Endodermal cell (in vitro differentiated cells): ENCODE measurements around the gene ZNF678. TPM values are rescaled to one million over a fixed set of nuclear protein-coding genes. Genes with fewer than 3 reads are reported as not detected.
A peak's percentile ranks its signal among the peaks of the same experiment; 100 is the strongest.

Experiments used
- DNase-seq: peaks from one replicate; pipeline ENCODE4 v3.0.0-alpha.2; 2017
- H3K27ac ChIP-seq: 2 replicates; pipeline ENCODE4 v1.5.1; 2013; ENCODE audit warnings: mild to moderate bottlenecking, low read depth, low read length, moderate library complexity
- H3K27me3 ChIP-seq: 2 replicates; pipeline ENCODE4 v1.6.1; 2013; ENCODE audit warnings: mild to moderate bottlenecking, low read length, moderate library complexity; ENCODE audit not compliant: insufficient read depth, control insufficient read depth, poor library complexity, severe bottlenecking
- H3K36me3 ChIP-seq: 2 replicates; pipeline ENCODE4 v1.7.0; 2013; ENCODE audit warnings: mild to moderate bottlenecking, low read length, moderate library complexity; ENCODE audit not compliant: control insufficient read depth, insufficient read depth
- H3K4me1 ChIP-seq: one replicate; pipeline ENCODE4 v1.7.0; 2013; ENCODE audit warnings: low read length; ENCODE audit not compliant: control insufficient read depth, insufficient read depth
- H3K4me3 ChIP-seq: 2 replicates; pipeline ENCODE4 v1.5.1; 2013; ENCODE audit warnings: mild to moderate bottlenecking, low read length, moderate library complexity
- H3K9ac ChIP-seq: 2 replicates; pipeline ENCODE4 v1.6.1; 2013; ENCODE audit warnings: mild to moderate bottlenecking, low read length, moderate library complexity; ENCODE audit not compliant: poor library complexity, severe bottlenecking; ENCODE audit errors: extremely low read depth
- H3K9me3 ChIP-seq: 2 replicates; pipeline ENCODE4 v1.6.1; 2013; ENCODE audit warnings: mild to moderate bottlenecking, low read length, moderate library complexity; ENCODE audit not compliant: control insufficient read depth
- H3K27ac Mint-ChIP-seq: 2 replicates; pipeline ENCODE4 v1.8.0; 2020; ENCODE audit warnings: mixed read lengths
- H3K27me3 Mint-ChIP-seq: 2 replicates; pipeline ENCODE4 v1.8.0; 2021; ENCODE audit warnings: mild to moderate bottlenecking, mixed read lengths; ENCODE audit not compliant: insufficient read depth
- H3K36me3 Mint-ChIP-seq: 2 replicates; pipeline ENCODE4 v1.8.0; 2020; ENCODE audit warnings: low read depth, mixed read lengths
- H3K4me1 Mint-ChIP-seq: 2 replicates; pipeline ENCODE4 v1.8.0; 2020; ENCODE audit warnings: mixed read lengths
- H3K4me3 Mint-ChIP-seq: 2 replicates; pipeline ENCODE4 v1.8.0; 2020; ENCODE audit warnings: mild to moderate bottlenecking, moderate library complexity, mixed read lengths
- H3K9me3 Mint-ChIP-seq: 2 replicates; pipeline ENCODE4 v1.8.0; 2020; ENCODE audit warnings: mild to moderate bottlenecking, mixed read lengths
- WGBS, 2 experiments: methylation state at CpG; one replicate each; pipeline versions ENCODE4 v1.1.5 to v1.1.7; 2013; ENCODE audit warnings: missing lambda C conversion rate in 2 of 2, mixed read lengths in 1 of 2; ENCODE audit not compliant: insufficient coverage in 1 of 2, insufficient read length in 1 of 2; 5-methylcytosine and 5-hydroxymethylcytosine counted together
- total RNA-seq, 2 donors: library from RNA; stranded (reverse); fragmentation: NEBNext Ultra II Directional in 1 of 2; extraction: Animal tissue kit (Norgen Biotek cat#: 25700) in 1 of 2; gene quantifications; 2 replicates in 1 of 2; 3 replicates in 1 of 2; pipeline ENCODE4 v1.2.1, GENCODE V29; 2021
- TF ChIP-seq, protein P1 (sequence below): fragments of 200-600 bp; sonication (generic); conservative IDR thresholded peaks from 2 replicates; pipeline ENCODE4 v1.5.0; 2021; ENCODE audit warnings: antibody characterized with exemption, mild to moderate bottlenecking

The ZNF678 gene
- total RNA-seq, 2 donors from 2014 or later = 23.1 to 24.3 TPM

DNA sequence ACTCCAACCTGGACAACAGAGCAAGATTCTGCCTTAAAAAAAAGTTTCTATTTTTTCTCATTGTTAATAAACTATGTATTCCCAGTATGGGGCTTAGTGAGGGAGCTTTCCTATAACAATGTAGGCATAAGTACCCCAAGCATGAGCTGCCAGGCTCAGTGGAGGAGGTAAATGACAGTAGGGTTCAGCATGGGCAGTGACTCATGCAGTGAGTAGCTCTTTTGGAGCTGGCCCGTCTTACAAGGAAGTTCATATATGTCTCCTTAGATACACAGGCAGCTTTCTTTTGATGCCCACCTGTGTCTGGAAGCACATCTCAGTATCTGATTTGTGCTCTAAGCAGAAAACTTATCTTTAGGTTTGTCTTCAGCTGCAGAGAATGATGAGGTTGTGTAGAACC lies 57.9 kb downstream of the ZNF678 start:
- no peak overlapping the region for H3K4me3 Mint-ChIP-seq
- H3K9me3 Mint-ChIP-seq = peaks cover 73% of the 10 kb centered on the region
- H3K27me3 Mint-ChIP-seq = no peaks in the 10 kb centered on the region
- 100% methylated on average over 1 of the region's 1 CpG for WGBS, 2 experiments
- Histone ChIP-seq H3K27me3 (no peaks in the 10 kb centered on the region), H3K9ac (no peak overlapping the region), H3K27ac (no peak overlapping the region), H3K4me1 (no peaks in the 10 kb centered on the region), H3K36me3 (peaks cover 18% of the 10 kb centered on the region), H3K9me3 (peaks cover 89% of the 10 kb centered on the region), H3K4me3 (no peak overlapping the region)
- H3K36me3 Mint-ChIP-seq = peaks cover 75% of the 10 kb centered on the region
- TF ChIP-seq, protein P1, sequence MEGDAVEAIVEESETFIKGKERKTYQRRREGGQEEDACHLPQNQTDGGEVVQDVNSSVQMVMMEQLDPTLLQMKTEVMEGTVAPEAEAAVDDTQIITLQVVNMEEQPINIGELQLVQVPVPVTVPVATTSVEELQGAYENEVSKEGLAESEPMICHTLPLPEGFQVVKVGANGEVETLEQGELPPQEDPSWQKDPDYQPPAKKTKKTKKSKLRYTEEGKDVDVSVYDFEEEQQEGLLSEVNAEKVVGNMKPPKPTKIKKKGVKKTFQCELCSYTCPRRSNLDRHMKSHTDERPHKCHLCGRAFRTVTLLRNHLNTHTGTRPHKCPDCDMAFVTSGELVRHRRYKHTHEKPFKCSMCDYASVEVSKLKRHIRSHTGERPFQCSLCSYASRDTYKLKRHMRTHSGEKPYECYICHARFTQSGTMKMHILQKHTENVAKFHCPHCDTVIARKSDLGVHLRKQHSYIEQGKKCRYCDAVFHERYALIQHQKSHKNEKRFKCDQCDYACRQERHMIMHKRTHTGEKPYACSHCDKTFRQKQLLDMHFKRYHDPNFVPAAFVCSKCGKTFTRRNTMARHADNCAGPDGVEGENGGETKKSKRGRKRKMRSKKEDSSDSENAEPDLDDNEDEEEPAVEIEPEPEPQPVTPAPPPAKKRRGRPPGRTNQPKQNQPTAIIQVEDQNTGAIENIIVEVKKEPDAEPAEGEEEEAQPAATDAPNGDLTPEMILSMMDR = no peak
- no peaks in the 10 kb centered on the region for H3K4me1 Mint-ChIP-seq
- DNase-seq = peak; percentile 12
- no peak overlapping the region for H3K27ac Mint-ChIP-seq

DNA sequence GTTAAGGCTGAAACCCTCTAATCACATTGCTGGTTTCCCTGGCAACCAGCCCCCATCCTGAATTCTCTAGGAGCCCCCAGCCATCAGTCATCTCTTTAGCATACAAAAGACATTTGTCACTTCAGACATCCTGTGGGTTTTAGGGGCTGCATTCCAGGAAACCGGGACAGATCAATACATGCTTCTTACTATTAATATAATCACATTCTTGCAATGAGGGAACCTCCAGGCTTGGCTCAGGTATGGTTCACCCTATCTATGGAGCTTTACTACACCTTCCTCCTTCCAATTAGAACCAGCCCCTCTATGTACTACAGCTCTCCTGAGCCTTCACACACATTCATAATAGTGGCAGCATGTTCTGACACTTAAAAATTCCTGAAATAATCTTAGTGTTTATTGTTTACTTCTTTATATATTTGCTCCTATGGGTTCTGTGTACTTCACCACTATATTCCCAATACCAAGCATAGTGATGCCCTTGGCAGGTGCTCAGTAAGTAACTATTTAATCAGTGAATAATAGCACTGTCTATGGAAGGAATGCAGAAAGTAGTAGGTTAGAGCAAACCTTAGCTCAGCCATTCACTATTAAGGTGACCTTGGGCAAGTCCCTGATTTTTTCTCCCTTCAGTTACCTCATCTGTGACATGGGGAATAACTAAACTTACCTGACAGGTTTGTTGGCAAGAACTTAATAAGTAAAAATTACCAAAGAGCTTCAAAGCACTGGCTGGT lies 59.6 kb downstream of the ZNF678 start:
- Mint-ChIP-seq H3K4me1 (no peaks in the 10 kb centered on the region), H3K27ac (no peak overlapping the region), H3K9me3 (peaks cover 69% of the 10 kb centered on the region), H3K36me3 (peaks cover 66% of the 10 kb centered on the region), H3K4me3 (no peak overlapping the region), H3K27me3 (no peaks in the 10 kb centered on the region)
- Histone ChIP-seq H3K4me1 (no peaks in the 10 kb centered on the region), H3K9me3 (peaks cover 81% of the 10 kb centered on the region), H3K4me3 (no peak overlapping the region), H3K27ac (no peak overlapping the region), H3K27me3 (no peaks in the 10 kb centered on the region), H3K9ac (no peak overlapping the region), H3K36me3 (peaks cover 14% of the 10 kb centered on the region)
- 84% methylated on average over 1 of the region's 1 CpG; no CpG with 5 or more reads in 1 of the 2 experiments for WGBS, 2 experiments
- TF ChIP-seq, protein P1 = no peak
- DNase-seq = peak; percentile 10

DNA sequence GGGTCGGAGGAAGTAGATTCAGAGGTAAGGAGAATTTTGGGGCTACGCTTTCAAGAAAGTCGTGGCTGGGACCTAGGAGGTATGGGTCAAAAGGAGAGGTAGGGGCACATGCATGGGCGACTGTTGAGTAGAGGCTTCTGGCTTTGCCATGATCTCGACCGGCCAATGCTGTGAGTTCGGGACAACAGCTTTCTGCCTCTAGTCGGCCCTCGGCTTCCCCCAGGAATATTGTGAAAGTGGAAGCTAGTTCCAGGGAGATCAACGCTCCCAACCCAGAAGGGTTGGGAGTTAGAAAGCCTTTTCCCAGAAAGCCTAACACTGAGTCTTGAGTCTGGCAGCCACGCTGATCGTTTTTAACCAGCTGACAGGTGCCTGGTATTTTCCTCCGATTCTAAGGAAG lies 69.0 kb downstream of the ZNF678 start:
- TF ChIP-seq, protein P1 = no peak
- H3K36me3 Mint-ChIP-seq = peaks cover 53% of the 10 kb centered on the region
- H3K9me3 Mint-ChIP-seq = peaks cover 29% of the 10 kb centered on the region
- Histone ChIP-seq H3K27me3 (no peaks in the 10 kb centered on the region), H3K27ac (no peak overlapping the region), H3K36me3 (peaks cover 4% of the 10 kb centered on the region), H3K4me3 (no peak overlapping the region), H3K9ac (no peak overlapping the region), H3K4me1 (no peaks in the 10 kb centered on the region), H3K9me3 (peaks cover 37% of the 10 kb centered on the region)
- DNase-seq = no peak
- 91 to 95% methylated on average over 9 to 13 of the region's 13 CpGs for WGBS, 2 experiments
- no peaks in the 10 kb centered on the region for H3K4me1 Mint-ChIP-seq
- no peak overlapping the region for H3K4me3 Mint-ChIP-seq
- H3K27me3 Mint-ChIP-seq = no peaks in the 10 kb centered on the region
- no peak overlapping the region for H3K27ac Mint-ChIP-seq
